Neural progenitor cell (in vitro differentiated cells): ENCODE data around the gene RTN4.

Experiments used
- EZH2 ChIP-seq: fragments of 200-600 bp; sonication (generic); IDR thresholded peaks from 2 replicates; pipeline ENCODE4 v1.6.1; 2017; ENCODE audit warnings: antibody characterized with exemption, mild to moderate bottlenecking, moderate library complexity
- EZH2phosphoT487 ChIP-seq: fragments of 200-600 bp; sonication (generic); IDR thresholded peaks from 2 replicates; pipeline ENCODE4 v1.6.1; 2017; ENCODE audit warnings: antibody characterized with exemption

DNA sequence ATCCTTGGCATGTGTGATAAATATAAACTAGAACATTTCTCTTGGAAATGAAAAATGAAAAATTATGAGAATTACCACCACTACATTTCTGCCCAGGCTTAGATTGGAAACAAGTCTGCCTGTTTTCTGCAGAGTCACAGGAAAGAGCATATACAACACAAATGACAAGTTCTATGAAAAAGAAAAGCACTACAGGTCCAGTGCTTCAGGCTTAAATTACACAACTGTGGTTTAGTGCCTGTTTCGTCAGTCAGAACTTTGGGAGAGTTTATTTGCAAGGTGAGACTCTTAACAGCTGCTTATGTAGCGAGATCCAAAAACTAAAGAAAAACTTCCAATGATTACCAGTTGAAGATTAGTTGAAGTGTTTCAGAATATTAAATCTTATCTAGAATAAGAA lies 68.9 kb downstream of the RTN4 start:
- no peak for TF ChIP-seq EZH2
- no peak for TF ChIP-seq EZH2phosphoT487
